ENCODE measurements around the gene GABBR2. TPM values are rescaled to one million over a fixed set of nuclear protein-coding genes. Genes with fewer than 3 reads are reported as not detected.

GABBR2 gene
- total and polyA plus RNA-seq, 2 experiments from 2014 or later, result 0.89 to 1.3 TPM

GRCh38 chr9:98658951-98659351, 49.8 kb downstream of the GABBR2 start (continued):
- TF ChIP-seq ZNF462 (CRISPR knock-in tag; IDR thresholded peaks at IDR 0.05) (no peak), ZNF114 (CRISPR knock-in tag; IDR thresholded peaks at IDR 0.05) (no peak), ETS1 (IDR thresholded peaks at IDR 0.05) (no peak), EZH2 (IDR thresholded peaks at IDR 0.05; ENCODE audit: low read depth, unreplicated experiment) (no peak)

- Histone ChIP-seq H3K4me2 (no peak overlapping the region), H3K4me3 (no peak overlapping the region), H2AFZ (no peak overlapping the region), H3K36me3 (ENCODE audit: insufficient read depth) (no peaks in the 10 kb centered on the region), H3K27ac (ENCODE audit: low read depth) (no peak overlapping the region), H4K20me1 (replicated peaks; ENCODE audit: insufficient read depth) (no peaks in the 10 kb centered on the region), H3K27me3 (ENCODE audit: insufficient read depth) (no peaks in the 10 kb centered on the region), H3K9me2 (ENCODE audit: insufficient read depth) (no peaks in the 10 kb centered on the region), H3K79me2 (replicated peaks; ENCODE audit: insufficient read depth) (no peaks in the 10 kb centered on the region), H3K4me1 (ENCODE audit: insufficient read depth) (no peaks in the 10 kb centered on the region), H3F3A (replicated peaks; ENCODE audit: low read depth) (no peaks in the 10 kb centered on the region)
- Mint-ChIP-seq H3K4me3 (no peak overlapping the region), H3K27me3 (ENCODE audit: insufficient read depth, low read depth, poor library complexity) (peaks cover 1% of the 10 kb centered on the region), H3K9me3 (no peaks in the 10 kb centered on the region), H3K36me3 (ENCODE audit: low read depth) (no peaks in the 10 kb centered on the region), H3K4me1 (no peaks in the 10 kb centered on the region), H3K27ac (no peak overlapping the region)
- DNase-seq (ENCODE audit: low spot score) (no peak), ATAC-seq (no peak)
- TF ChIP-seq ZNF462 (CRISPR knock-in tag; IDR thresholded peaks at IDR 0.05) (no peak), STAT1 (IDR thresholded peaks at IDR 0.05; ENCODE audit: unreplicated experiment) (no peak), ETS1 (IDR thresholded peaks at IDR 0.05) (no peak)
These were observed 50.8 kb downstream of the GABBR2 start for GRCh38 chr9:98657897-98658296.

Data from GM23338 (cell line).